H1 (cell line): ENCODE measurements around the gene HPCAL4. TPM values are rescaled to one million over a fixed set of nuclear protein-coding genes. Genes with fewer than 3 reads are reported as not detected.

Source experiments
- SRF ChIP-seq: IDR thresholded peaks from 2 replicates; pipeline ENCODE4 v1.6.1; 2011; ENCODE audit warnings: mild to moderate bottlenecking, low read depth, low read length, moderate library complexity
- polyA plus RNA-seq, 7 experiments: library from polyadenylated mRNA; depleted of rRNA in 3 of 7; stranded (reverse) in 5 of 7; unstranded in 2 of 7; fragments of >200 nt in 5 of 7; fragments of 200-250 nt in 2 of 7; gene quantifications; 1 replicate in 5 of 7; 2 replicates in 1 of 7; 4 replicates in 1 of 7; pipeline versions ENCODE4 v1.2.1 to v1.2.3, GENCODE V29; 2011 to 2013; ENCODE audit warnings: missing spikeins in 2 of 7, mixed read lengths in 2 of 7
- total RNA-seq: library from RNA; stranded (reverse); fragmentation: NEBNext Ultra II Directional; extraction: Animal tissue kit (Norgen Biotek cat#: 25700); gene quantifications from 2 replicates; pipeline ENCODE4 v1.2.1, GENCODE V29; 2021

Gene HPCAL4
- total and polyA plus RNA-seq, 2 of the 8 experiments (the other 6 are each of a cell fraction or from before 2014, with no cell fraction given), result 0.54 to 0.74 TPM

DNA sequence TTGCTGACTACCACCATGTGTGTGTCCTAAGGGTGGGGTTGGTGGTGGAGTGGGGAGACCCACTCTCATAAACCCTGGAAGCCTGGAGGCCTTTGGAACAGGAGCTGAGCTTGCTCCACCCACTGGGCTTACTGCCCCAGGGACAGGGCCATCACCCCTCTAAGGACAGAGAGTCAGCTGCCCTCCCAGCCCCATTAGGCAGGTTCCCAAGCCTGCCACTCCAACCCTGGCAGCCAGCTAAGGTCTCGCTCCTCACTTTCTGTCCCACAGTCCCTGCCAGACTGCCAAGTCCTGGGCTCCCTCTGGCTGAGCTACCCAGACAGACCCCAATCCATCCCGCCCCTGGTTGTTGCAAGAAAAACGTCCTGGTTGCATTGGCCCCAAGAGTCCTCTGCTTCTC is 23.1 kb downstream of the HPCAL4 start (continued):
- no peak for TF ChIP-seq SRF
